Activated T-helper 1 cell treated with anti-CD3 and anti-CD28 coated beads, Interleukin-12 subunit alpha, Interleukin-12 subunit beta, Interleukin-2, Interleukin-4 antibody, amounts not matched to agents 30 ng/mL and 10 ng/mL and 1 ng/mL, durations not matched to agents 14 hours and 24 hours and 36 hours (primary cell): Measurements from ENCODE around the gene CNTNAP5. TPM values are rescaled to one million over a fixed set of nuclear protein-coding genes. Genes with fewer than 3 reads are reported as not detected.

ENCODE experiments used
- DNase-seq: peaks from one replicate; pipeline ENCODE4 v3.0.0; 2021; ENCODE audit warnings: low spot score
- H3K27ac Mint-ChIP-seq: one replicate; pipeline ENCODE4 v1.8.0; 2021; ENCODE audit warnings: mild to moderate bottlenecking, mixed read lengths
- H3K27me3 Mint-ChIP-seq: one replicate; pipeline ENCODE4 v1.8.0; 2022; ENCODE audit warnings: mild to moderate bottlenecking, moderate library complexity, mixed read lengths; ENCODE audit not compliant: insufficient read depth
- H3K36me3 Mint-ChIP-seq: one replicate; pipeline ENCODE4 v1.8.0; 2021; ENCODE audit warnings: low read depth, mixed read lengths
- H3K4me1 Mint-ChIP-seq: one replicate; pipeline ENCODE4 v1.8.0; 2021; ENCODE audit warnings: low read depth, mixed read lengths
- H3K4me3 Mint-ChIP-seq: one replicate; pipeline ENCODE4 v1.8.0; 2021; ENCODE audit warnings: mild to moderate bottlenecking, moderate library complexity, mixed read lengths
- H3K9me3 Mint-ChIP-seq: one replicate; pipeline ENCODE4 v1.8.0; 2021; ENCODE audit warnings: mixed read lengths
- intact Hi-C: fragments of 100-400 bp; cut with micrococcal nuclease; formaldehyde crosslinking; loops from one replicate; pipeline ENCODE4 v1.15.1; 2024
- total RNA-seq: library from RNA; stranded (reverse); gene quantifications from 2 replicates; pipeline ENCODE4 v1.2.3, GENCODE V29; 2022

The CNTNAP5 gene
- total RNA-seq, 1 donor from 2014 or later = not detected

DNA sequence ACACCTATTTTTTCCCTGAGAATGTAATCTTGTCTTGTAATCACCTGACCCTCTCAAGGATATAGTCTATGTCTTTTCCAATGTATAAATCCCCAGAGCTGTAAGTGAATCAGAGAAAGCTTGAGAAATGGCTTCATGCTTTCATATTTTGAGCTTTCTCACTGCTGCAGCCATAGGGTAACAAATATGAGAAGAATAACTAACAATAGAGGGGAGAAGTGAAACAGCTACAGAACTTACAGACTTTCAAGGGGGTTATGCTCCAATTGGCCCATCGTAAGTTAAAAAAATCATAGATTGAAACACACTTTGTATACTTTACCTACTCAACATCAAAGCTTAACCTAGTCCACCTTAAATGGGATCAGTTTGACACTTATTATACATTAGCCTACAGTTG lies 111.0 kb downstream of the CNTNAP5 start:
- intact Hi-C loops = no loop called here
- no peaks in the 10 kb centered on the region for H3K4me1 Mint-ChIP-seq

DNA sequence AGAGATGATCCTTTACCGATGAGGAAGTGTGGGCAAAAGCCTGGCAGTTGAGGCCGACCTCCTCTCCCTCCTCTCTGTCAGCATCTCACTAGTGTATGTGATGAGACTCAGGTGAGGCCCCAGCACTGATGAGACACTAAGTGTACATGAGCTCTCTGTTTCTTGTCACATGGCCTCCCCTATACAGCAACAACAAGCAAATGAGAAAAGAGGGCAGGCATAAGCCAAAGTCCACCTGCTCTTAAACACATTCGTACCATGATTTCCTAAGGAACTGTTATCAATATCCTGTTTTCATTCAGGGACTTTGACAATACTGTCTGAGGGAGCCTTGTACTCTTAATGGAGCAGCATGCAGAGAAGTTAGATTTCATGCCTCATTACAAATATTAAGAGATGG lies 113.0 kb downstream of the CNTNAP5 start:
- no peak for DNase-seq
- intact Hi-C loops = no loop called here
- no peaks in the 10 kb centered on the region for H3K4me1 Mint-ChIP-seq
- peaks cover 2% of the 10 kb centered on the region for H3K27me3 Mint-ChIP-seq
- no peak overlapping the region for H3K4me3 Mint-ChIP-seq
- H3K27ac Mint-ChIP-seq = no peak overlapping the region
- no peaks in the 10 kb centered on the region for H3K36me3 Mint-ChIP-seq
- peaks cover 14% of the 10 kb centered on the region for H3K9me3 Mint-ChIP-seq

More for the DNA sequence above, 111.0 kb downstream of the CNTNAP5 start:
- no peak for DNase-seq
- peaks cover 14% of the 10 kb centered on the region for H3K9me3 Mint-ChIP-seq
- H3K27ac Mint-ChIP-seq = no peak overlapping the region
- peaks cover 2% of the 10 kb centered on the region for H3K27me3 Mint-ChIP-seq
- no peaks in the 10 kb centered on the region for H3K36me3 Mint-ChIP-seq
- no peak overlapping the region for H3K4me3 Mint-ChIP-seq

DNA sequence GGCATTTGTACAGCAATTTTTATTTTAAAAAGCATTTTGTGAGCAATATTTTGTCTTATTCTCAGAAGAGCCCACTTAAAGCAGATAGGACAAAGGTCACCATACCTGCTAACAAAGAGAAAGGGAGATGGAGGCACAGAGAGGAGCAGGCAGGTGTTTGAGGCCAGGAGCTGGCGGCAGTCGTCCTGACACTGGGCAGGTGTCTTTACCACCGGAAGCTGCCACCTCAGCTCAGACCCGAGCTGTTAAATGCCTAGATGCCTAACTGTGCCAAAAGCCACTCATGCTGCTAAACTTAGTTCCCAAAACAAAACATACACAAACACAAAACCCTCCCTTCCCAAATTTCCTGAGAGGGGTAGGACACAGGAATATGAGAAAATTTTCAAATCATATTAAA lies 120.9 kb downstream of the CNTNAP5 start:
- no peak for DNase-seq
- no peaks in the 10 kb centered on the region for H3K27me3 Mint-ChIP-seq
- no peaks in the 10 kb centered on the region for H3K4me1 Mint-ChIP-seq
- H3K36me3 Mint-ChIP-seq = no peaks in the 10 kb centered on the region
- H3K9me3 Mint-ChIP-seq = no peaks in the 10 kb centered on the region
- intact Hi-C loops = no loop called here
- no peak overlapping the region for H3K27ac Mint-ChIP-seq
- no peak overlapping the region for H3K4me3 Mint-ChIP-seq

DNA sequence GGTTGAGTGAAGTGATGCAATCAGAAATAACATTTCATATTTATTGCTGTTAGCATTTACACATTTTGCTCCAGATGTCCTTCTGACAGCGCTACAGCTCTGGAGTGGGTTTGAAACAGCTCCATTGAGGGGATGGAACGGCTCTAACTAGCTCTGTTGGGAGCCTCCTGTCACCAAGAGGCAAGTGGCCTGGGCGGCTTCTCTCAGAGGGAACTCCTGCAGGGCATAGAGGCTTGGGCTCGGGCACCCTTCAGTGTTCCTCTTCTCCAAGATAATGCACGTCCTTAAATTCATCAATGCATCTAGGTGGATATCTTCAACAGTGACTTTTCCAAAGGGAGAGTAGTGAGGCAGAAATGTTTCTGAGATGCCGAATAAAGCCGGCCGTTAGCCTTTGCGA lies 122.5 kb downstream of the CNTNAP5 start:
- DNase-seq = no peak
- H3K27ac Mint-ChIP-seq = no peak overlapping the region
- no peak overlapping the region for H3K4me3 Mint-ChIP-seq
- H3K27me3 Mint-ChIP-seq = no peaks in the 10 kb centered on the region
- H3K9me3 Mint-ChIP-seq = no peaks in the 10 kb centered on the region
- H3K36me3 Mint-ChIP-seq = no peaks in the 10 kb centered on the region
- no peaks in the 10 kb centered on the region for H3K4me1 Mint-ChIP-seq
- intact Hi-C loops = no loop called here

GRCh38 chr2:124149571-124149970 lies 124.5 kb downstream of the CNTNAP5 start:
- Mint-ChIP-seq H3K4me1 (no peaks in the 10 kb centered on the region), H3K27me3 (no peaks in the 10 kb centered on the region), H3K36me3 (no peaks in the 10 kb centered on the region), H3K27ac (no peak overlapping the region), H3K9me3 (no peaks in the 10 kb centered on the region), H3K4me3 (no peak overlapping the region)
- DNase-seq = no peak
- intact Hi-C loops = no loop called here

DNA sequence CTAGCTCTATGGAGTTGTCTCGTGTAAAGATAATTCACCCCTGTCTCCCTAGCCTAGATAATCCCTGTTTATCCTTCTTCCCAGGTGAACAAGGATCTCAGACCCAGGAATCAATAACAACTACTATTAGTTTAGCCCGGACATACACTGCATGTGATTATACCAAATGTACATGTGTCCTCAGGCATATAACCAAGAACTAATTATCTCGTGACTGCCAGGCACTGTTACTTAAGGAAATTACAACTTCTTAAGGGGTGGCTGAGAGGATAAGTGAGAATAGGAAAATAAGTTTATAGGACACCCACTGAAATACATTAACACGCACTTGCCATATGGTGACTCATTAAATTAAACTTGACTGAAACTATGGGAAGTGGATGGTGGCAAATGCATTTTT lies 126.6 kb downstream of the CNTNAP5 start:
- H3K27ac Mint-ChIP-seq = no peak overlapping the region
- H3K4me1 Mint-ChIP-seq = no peaks in the 10 kb centered on the region
- H3K4me3 Mint-ChIP-seq = no peak overlapping the region
- intact Hi-C loops = no loop called here
- no peak for DNase-seq
- H3K27me3 Mint-ChIP-seq = no peaks in the 10 kb centered on the region
- H3K36me3 Mint-ChIP-seq = no peaks in the 10 kb centered on the region
- no peaks in the 10 kb centered on the region for H3K9me3 Mint-ChIP-seq

DNA sequence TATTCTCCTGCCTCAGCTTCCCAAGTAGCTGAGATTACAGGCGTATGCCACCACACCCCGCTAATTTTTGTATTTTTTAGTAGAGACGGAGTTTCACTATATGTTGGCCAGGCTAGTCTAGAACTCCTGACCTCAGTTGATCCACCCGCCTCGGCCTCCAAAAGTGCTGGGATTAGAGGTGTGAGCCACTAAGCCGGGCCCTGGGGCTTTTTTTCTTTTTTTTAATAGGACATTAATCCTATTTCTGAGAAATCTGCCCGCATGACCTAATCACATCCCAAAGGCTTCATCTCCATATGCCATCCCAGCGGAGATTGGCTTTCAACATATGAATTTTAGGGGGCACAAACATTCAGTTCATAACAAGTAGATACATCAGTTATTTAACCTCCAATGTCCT lies 128.6 kb downstream of the CNTNAP5 start:
- no peak overlapping the region for H3K4me3 Mint-ChIP-seq
- intact Hi-C loops = no loop called here
- no peaks in the 10 kb centered on the region for H3K9me3 Mint-ChIP-seq
- no peak for DNase-seq
- H3K4me1 Mint-ChIP-seq = no peaks in the 10 kb centered on the region
- H3K27ac Mint-ChIP-seq = no peak overlapping the region
- no peaks in the 10 kb centered on the region for H3K27me3 Mint-ChIP-seq
- H3K36me3 Mint-ChIP-seq = no peaks in the 10 kb centered on the region

GRCh38 chr2:124159166-124159565 lies 134.1 kb downstream of the CNTNAP5 start:
- intact Hi-C loops = no loop called here
- no peak for DNase-seq
- Mint-ChIP-seq H3K27me3 (no peaks in the 10 kb centered on the region), H3K4me3 (no peak overlapping the region), H3K36me3 (no peaks in the 10 kb centered on the region), H3K9me3 (no peaks in the 10 kb centered on the region), H3K4me1 (no peaks in the 10 kb centered on the region), H3K27ac (no peak overlapping the region)

- Mint-ChIP-seq H3K36me3 (no peaks in the 10 kb centered on the region), H3K9me3 (no peaks in the 10 kb centered on the region), H3K27ac (no peak overlapping the region), H3K4me1 (no peaks in the 10 kb centered on the region), H3K4me3 (no peak overlapping the region), H3K27me3 (no peaks in the 10 kb centered on the region)
- intact Hi-C loops = no loop called here
- DNase-seq = no peak
Observed at GRCh38 chr2:124161542-124161941, 136.5 kb downstream of the CNTNAP5 start.

DNA sequence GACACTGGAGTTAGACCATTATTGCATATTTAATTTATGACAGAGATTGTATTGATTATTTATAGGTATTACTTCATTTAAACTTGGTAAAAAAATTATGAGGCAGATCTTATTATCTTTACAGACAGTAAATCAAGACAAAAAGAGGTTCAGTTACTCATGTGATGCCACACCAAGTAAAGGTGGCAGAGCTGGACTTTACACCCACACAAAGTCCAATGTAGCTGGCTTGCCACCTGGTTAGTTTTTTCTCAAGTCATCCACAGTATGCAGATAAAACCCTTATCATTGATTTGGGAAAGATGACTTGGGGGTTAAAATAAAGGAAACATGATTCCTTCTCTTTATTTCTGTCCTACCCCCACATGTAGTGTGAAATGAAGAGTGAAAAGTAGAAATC lies 137.2 kb downstream of the CNTNAP5 start:
- H3K27ac Mint-ChIP-seq = no peak overlapping the region
- H3K36me3 Mint-ChIP-seq = no peaks in the 10 kb centered on the region
- no peak for DNase-seq
- H3K4me3 Mint-ChIP-seq = no peak overlapping the region
- H3K9me3 Mint-ChIP-seq = no peaks in the 10 kb centered on the region
- H3K4me1 Mint-ChIP-seq = no peaks in the 10 kb centered on the region
- intact Hi-C loops = no loop called here
- H3K27me3 Mint-ChIP-seq = no peaks in the 10 kb centered on the region

- no peak overlapping the region for H3K4me3 Mint-ChIP-seq
- intact Hi-C loops = no loop called here
- no peak overlapping the region for H3K27ac Mint-ChIP-seq
- no peaks in the 10 kb centered on the region for H3K4me1 Mint-ChIP-seq
- DNase-seq = no peak
- H3K27me3 Mint-ChIP-seq = no peaks in the 10 kb centered on the region
- no peaks in the 10 kb centered on the region for H3K36me3 Mint-ChIP-seq
- H3K9me3 Mint-ChIP-seq = peaks cover 3% of the 10 kb centered on the region
Observed at GRCh38 chr2:124163840-124164239, 138.8 kb downstream of the CNTNAP5 start.

- Mint-ChIP-seq H3K27ac (no peak overlapping the region), H3K4me3 (no peak overlapping the region), H3K36me3 (no peaks in the 10 kb centered on the region), H3K9me3 (peaks cover 3% of the 10 kb centered on the region), H3K27me3 (no peaks in the 10 kb centered on the region), H3K4me1 (no peaks in the 10 kb centered on the region)
- intact Hi-C loops = no loop called here
- DNase-seq = no peak
Observed at GRCh38 chr2:124165698-124166097, 140.6 kb downstream of the CNTNAP5 start.

DNA sequence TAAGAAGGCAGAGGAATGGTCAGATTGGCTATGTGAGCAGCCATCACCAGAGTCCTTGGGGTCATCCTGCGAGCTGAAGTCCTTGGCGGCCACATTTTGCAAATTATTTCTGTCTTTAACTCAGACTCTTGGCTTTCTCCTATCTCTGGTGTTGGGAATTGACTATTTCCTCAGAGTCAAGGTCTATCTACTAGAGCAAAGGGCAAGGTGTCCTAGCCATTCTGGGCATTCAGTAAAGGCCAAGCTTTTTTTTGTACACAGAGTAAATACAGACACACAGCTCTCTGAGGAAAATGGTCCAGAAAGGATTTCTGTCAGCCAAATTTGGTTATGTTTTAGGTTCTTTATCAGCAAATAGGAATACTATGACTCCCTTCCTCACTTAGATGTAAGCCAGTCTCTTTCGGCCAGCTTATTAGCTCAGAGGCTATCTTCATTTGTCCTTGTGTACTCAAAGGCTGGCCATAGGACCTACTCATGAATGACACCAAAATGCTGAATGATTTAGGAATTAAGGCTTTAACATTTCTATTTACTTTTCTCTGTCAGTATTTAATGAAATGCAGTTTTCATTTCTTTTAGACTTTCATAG lies 146.5 kb downstream of the CNTNAP5 start:
- Mint-ChIP-seq H3K27me3 (no peaks in the 10 kb centered on the region), H3K9me3 (peaks cover 6% of the 10 kb centered on the region), H3K27ac (no peak overlapping the region), H3K4me3 (no peak overlapping the region), H3K4me1 (no peaks in the 10 kb centered on the region), H3K36me3 (no peaks in the 10 kb centered on the region)
- no peak for DNase-seq
- intact Hi-C loops = no loop called here

DNA sequence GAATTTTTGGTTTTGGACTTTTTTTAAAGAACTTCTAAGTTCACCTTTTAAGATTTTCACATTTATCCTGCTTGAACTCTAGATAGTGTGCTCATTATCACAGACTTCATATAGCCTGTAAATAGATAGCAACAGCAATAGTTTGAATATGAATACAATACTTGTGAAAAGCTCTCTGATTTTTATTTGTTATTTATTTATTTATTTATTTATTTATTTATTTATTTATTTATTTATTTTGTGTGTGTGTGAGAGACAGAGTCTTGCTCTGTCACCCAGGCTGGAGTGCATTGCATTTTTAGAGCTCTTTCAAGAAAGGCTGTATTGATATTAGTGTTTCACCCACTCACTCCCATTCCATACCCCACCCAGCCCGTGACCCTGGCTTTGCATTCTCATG lies 153.6 kb downstream of the CNTNAP5 start:
- no peaks in the 10 kb centered on the region for H3K36me3 Mint-ChIP-seq
- no peak overlapping the region for H3K27ac Mint-ChIP-seq

More for the DNA sequence above, 153.6 kb downstream of the CNTNAP5 start:
- Mint-ChIP-seq H3K9me3 (peaks cover 8% of the 10 kb centered on the region), H3K4me3 (no peak overlapping the region), H3K4me1 (no peaks in the 10 kb centered on the region), H3K27me3 (no peaks in the 10 kb centered on the region)
- intact Hi-C loops = no loop called here
- no peak for DNase-seq
